ENCODE data around the gene GALNT9. TPM values are rescaled to one million over a fixed set of nuclear protein-coding genes. Genes with fewer than 3 reads are reported as not detected.
"Not testable (repeated sequence)": the region's sequence is repeated elsewhere in the genome, so short reads cannot be mapped to it uniquely, and the experiment has no call there.

The GALNT9 gene
- total and polyA plus RNA-seq, 2 donors (not counting 1 experiment from before 2014, with no cell fraction given), result 0.10 to 2.8 TPM

DNA sequence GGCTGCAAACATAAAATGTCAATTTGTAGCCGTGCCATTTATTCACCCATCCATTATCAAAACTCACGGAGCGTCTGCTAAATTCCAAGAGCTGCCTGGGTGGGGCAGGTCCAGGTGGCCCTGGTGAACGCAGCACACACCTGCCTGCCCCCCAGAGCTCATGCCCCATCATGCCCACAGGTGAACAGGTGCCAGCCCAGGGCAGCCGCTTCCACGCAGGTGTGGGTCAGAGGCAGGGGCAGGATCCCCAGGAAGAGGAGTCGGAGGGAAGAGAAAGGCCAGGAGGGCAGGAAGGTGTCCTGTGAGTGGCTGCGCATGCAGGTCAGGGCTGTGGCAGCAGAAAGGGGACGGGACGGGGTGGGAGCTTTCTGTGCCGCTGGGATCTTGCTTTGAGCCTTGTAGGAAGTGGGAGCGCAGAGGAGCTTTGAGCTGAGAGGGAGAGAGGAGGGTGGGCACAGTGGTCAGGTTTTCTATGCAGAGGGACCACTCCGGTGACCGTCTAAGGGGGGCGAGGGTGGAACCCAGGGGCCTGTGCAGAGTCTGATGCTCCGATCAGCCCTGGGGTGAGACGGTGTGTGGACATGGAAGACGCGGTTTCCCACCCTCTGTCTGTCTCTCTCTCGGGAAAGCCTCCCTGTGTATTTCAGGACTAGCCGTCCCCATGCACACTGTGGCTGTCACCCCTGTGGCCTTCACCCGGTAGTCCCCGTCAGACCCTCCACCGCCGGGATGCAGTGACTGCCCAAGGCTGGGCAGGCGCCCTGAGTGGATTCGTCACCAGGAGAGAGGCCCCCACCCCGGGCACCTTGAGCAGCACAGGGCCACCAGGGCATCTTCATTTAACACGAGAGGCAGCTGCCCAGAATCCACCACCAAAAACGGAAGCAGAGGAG is 26.7 kb downstream of the GALNT9 start:
- Histone ChIP-seq H3K4me2 (ENCODE audit: extremely low read depth, insufficient read depth, low read length) (no peak overlapping the region), H3K4me1 (ENCODE audit: control insufficient read depth, extremely low read depth, insufficient read depth, low read length) (no peaks in the 10 kb centered on the region), H2AFZ (ENCODE audit: low read length) (no peak overlapping the region), H3K79me2 (ENCODE audit: control insufficient read depth, insufficient read depth, low read length) (no peaks in the 10 kb centered on the region), H3K27me3 (ENCODE audit: control insufficient read depth, insufficient read depth, low read length) (no peaks in the 10 kb centered on the region), H3K36me3 (ENCODE audit: control insufficient read depth, insufficient read depth, low read length) (no peaks in the 10 kb centered on the region), H3K9ac (ENCODE audit: insufficient read depth, low read length) (no peak overlapping the region), H3K9me3 (ENCODE audit: control insufficient read depth, insufficient read depth, low read depth, low read length) (no peaks in the 10 kb centered on the region), H4K20me1 (ENCODE audit: control insufficient read depth, extremely low read depth, insufficient read depth, low read length) (no peaks in the 10 kb centered on the region), H3K27ac (ENCODE audit: insufficient read depth, low read length) (no peak overlapping the region), H3K4me3 (replicated peaks in 1 of 4; ENCODE audit: control extremely low read depth in 1 of 4, insufficient read depth in 1 of 4, low read depth in 3 of 4, low read length in 4 of 4) (no peak overlapping the region)
- DNase-seq (ENCODE audit: low read depth in 2 of 2), result no peak
- TF ChIP-seq EZH2 (IDR thresholded peaks at IDR 0.05; ENCODE audit: low read length, missing control alignments), result no peak

DNA sequence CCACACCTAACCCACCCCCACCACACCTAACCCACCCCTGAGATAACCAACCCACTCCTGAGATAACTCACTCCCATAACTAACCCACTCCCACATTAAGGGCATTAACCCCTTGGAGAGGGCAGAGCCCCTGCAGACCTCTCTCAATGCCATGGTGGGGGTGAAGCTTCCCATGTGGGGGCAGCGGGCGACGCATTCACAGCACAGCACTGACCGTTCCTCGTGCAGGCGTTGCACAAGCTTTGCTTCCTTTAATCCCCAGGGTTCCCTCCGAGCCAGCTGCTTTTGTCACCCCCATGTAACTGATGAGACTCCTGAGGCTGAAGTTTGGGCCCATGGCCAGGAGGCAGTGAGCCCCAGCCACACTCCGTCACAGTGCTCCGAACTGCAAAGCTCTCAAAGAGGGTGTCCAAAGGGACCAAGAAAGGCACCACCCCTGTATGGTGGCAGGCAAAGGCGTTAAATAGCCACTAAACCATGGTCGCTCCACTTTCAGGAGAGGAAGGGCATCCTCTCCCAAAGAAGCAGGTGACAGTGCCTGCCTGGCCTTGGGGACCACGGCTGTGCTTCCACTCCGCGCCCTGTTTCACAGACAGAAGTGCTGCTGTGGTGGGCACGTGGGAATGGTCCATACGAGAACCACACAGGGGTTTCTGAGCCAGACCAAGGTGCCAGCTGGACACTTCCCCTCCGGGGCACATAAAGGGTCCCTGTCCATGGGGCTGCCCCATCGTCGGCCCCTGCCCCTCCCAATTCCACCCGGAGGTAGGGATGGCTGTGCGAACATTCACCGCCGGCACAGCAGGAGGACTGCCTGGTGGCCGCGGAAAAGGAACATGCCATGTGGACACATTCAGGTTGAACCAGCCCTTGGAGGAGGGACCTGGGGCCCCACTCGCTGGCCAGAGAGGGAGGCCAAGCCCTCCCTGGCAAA is 28.3 kb downstream of the GALNT9 start:
- H3K27me3 ChIP-seq (ENCODE audit: control insufficient read depth, insufficient read depth, low read length), result no peaks in the 10 kb centered on the region
- H3K9me3 ChIP-seq (ENCODE audit: control insufficient read depth, insufficient read depth, low read depth, low read length), result no peaks in the 10 kb centered on the region
- no peaks in the 10 kb centered on the region for H3K36me3 ChIP-seq (ENCODE audit: control insufficient read depth, insufficient read depth, low read length)
- no peak overlapping the region for H3K27ac ChIP-seq (ENCODE audit: insufficient read depth, low read length)
- H2AFZ ChIP-seq (ENCODE audit: low read length), result no peak overlapping the region
- no peaks in the 10 kb centered on the region for H3K4me1 ChIP-seq (ENCODE audit: control insufficient read depth, extremely low read depth, insufficient read depth, low read length)
- no peak overlapping the region for H3K9ac ChIP-seq (ENCODE audit: insufficient read depth, low read length)
- no peaks in the 10 kb centered on the region for H3K79me2 ChIP-seq (ENCODE audit: control insufficient read depth, insufficient read depth, low read length)
- no peaks in the 10 kb centered on the region for H4K20me1 ChIP-seq (ENCODE audit: control insufficient read depth, extremely low read depth, insufficient read depth, low read length)
- no peak for TF ChIP-seq EZH2 (IDR thresholded peaks at IDR 0.05; ENCODE audit: low read length, missing control alignments)
- TF ChIP-seq, protein P1, sequence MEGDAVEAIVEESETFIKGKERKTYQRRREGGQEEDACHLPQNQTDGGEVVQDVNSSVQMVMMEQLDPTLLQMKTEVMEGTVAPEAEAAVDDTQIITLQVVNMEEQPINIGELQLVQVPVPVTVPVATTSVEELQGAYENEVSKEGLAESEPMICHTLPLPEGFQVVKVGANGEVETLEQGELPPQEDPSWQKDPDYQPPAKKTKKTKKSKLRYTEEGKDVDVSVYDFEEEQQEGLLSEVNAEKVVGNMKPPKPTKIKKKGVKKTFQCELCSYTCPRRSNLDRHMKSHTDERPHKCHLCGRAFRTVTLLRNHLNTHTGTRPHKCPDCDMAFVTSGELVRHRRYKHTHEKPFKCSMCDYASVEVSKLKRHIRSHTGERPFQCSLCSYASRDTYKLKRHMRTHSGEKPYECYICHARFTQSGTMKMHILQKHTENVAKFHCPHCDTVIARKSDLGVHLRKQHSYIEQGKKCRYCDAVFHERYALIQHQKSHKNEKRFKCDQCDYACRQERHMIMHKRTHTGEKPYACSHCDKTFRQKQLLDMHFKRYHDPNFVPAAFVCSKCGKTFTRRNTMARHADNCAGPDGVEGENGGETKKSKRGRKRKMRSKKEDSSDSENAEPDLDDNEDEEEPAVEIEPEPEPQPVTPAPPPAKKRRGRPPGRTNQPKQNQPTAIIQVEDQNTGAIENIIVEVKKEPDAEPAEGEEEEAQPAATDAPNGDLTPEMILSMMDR (conservative IDR thresholded peaks at IDR 0.05 in 1 of 2, IDR thresholded peaks at IDR 0.05 in 1 of 2; ENCODE audit: low read depth in 1 of 2, low read length in 2 of 2), result no peak
- H3K4me2 ChIP-seq (ENCODE audit: extremely low read depth, insufficient read depth, low read length), result no peak overlapping the region
- H3K4me3 ChIP-seq (replicated peaks in 1 of 4; ENCODE audit: control extremely low read depth in 1 of 4, insufficient read depth in 1 of 4, low read depth in 3 of 4, low read length in 4 of 4), result no peak overlapping the region
- no peak for DNase-seq (ENCODE audit: low read depth in 2 of 2)

DNA sequence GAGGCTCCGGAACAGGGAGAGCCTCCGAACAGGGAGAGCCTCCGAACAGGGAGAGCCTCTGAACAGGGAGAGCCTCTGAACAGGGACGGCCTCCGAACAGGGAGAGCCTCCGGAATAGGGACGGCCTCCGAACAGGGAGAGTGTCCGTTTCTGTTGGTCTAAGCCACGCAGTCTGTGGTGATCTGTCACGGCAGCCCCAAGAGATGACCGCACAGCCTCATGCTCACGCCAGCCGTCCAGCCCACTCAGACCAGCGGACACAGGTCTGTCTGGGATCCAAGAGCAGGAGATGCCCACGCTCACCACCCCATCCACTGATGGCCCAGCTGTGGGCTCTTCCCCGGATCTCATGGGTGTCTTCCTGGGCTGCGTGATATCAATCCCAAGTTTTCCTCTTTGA is 33.3 kb downstream of the GALNT9 start:
- H3K9me3 ChIP-seq (ENCODE audit: control insufficient read depth, insufficient read depth, low read depth, low read length), result no peaks in the 10 kb centered on the region
- H3K27me3 ChIP-seq (ENCODE audit: control insufficient read depth, insufficient read depth, low read length), result no peaks in the 10 kb centered on the region

DNA sequence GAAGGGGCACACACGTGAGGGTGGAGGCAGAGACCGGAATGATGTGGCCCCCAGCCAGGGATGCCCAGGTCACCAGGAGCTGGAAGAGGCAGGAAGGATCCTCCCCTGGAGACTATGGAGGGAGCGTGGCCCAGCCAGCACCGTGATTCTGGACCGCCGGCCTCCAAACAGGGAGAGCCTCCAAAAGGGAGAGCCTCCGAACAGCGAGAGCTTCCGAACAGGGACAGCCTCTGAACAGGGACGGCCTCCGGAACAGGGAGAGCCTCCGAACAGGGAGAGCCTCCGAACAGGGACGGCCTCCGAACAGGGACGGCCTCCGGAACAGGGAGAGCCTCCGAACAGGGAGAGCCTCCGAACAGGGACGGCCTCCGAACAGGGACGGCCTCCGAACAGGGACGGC is 33.8 kb downstream of the GALNT9 start:
- H3K36me3 ChIP-seq (ENCODE audit: control insufficient read depth, insufficient read depth, low read length); H3K27me3 ChIP-seq (ENCODE audit: control insufficient read depth, insufficient read depth, low read length); H3K9ac ChIP-seq (ENCODE audit: insufficient read depth, low read length); H3K79me2 ChIP-seq (ENCODE audit: control insufficient read depth, insufficient read depth, low read length); H3K4me1 ChIP-seq (ENCODE audit: control insufficient read depth, extremely low read depth, insufficient read depth, low read length); H3K9me3 ChIP-seq (ENCODE audit: control insufficient read depth, insufficient read depth, low read depth, low read length); H3K4me2 ChIP-seq (ENCODE audit: extremely low read depth, insufficient read depth, low read length); H2AFZ ChIP-seq (ENCODE audit: low read length); H3K4me3 ChIP-seq (replicated peaks in 1 of 4; ENCODE audit: control extremely low read depth in 1 of 4, insufficient read depth in 1 of 4, low read depth in 3 of 4, low read length in 4 of 4); H4K20me1 ChIP-seq (ENCODE audit: control insufficient read depth, extremely low read depth, insufficient read depth, low read length); H3K27ac ChIP-seq (ENCODE audit: insufficient read depth, low read length); DNase-seq (ENCODE audit: low read depth in 2 of 2): not testable (repeated sequence)

More for the DNA sequence above, 33.3 kb downstream of the GALNT9 start:
- no peak overlapping the region for H3K27ac ChIP-seq (ENCODE audit: insufficient read depth, low read length)
- H3K4me2 ChIP-seq (ENCODE audit: extremely low read depth, insufficient read depth, low read length), result no peak overlapping the region
- H3K4me1 ChIP-seq (ENCODE audit: control insufficient read depth, extremely low read depth, insufficient read depth, low read length), result no peaks in the 10 kb centered on the region
- H3K79me2 ChIP-seq (ENCODE audit: control insufficient read depth, insufficient read depth, low read length), result no peaks in the 10 kb centered on the region
- TF ChIP-seq, protein P1 (conservative IDR thresholded peaks at IDR 0.05 in 1 of 2, IDR thresholded peaks at IDR 0.05 in 1 of 2; ENCODE audit: low read depth in 1 of 2, low read length in 2 of 2), result no peak
- TF ChIP-seq EZH2 (IDR thresholded peaks at IDR 0.05; ENCODE audit: low read length, missing control alignments), result no peak
- H3K9ac ChIP-seq (ENCODE audit: insufficient read depth, low read length), result no peak overlapping the region
- H4K20me1 ChIP-seq (ENCODE audit: control insufficient read depth, extremely low read depth, insufficient read depth, low read length), result no peaks in the 10 kb centered on the region
- no peaks in the 10 kb centered on the region for H3K36me3 ChIP-seq (ENCODE audit: control insufficient read depth, insufficient read depth, low read length)
- H3K4me3 ChIP-seq (replicated peaks in 1 of 4; ENCODE audit: control extremely low read depth in 1 of 4, insufficient read depth in 1 of 4, low read depth in 3 of 4, low read length in 4 of 4), result no peak overlapping the region
- DNase-seq (ENCODE audit: low read depth in 2 of 2), result no peak
- H2AFZ ChIP-seq (ENCODE audit: low read length), result no peak overlapping the region
